Liver (tissue), 3 donors: ENCODE data around the gene CCDC50.

ENCODE experiments used
- ATF3 ChIP-seq: IDR thresholded peaks from 2 replicates; pipeline ENCODE4 v1.6.1; 2016; ENCODE audit warnings: antibody characterized with exemption
- CTCF ChIP-seq: fragments of 150-350 bp; IDR thresholded peaks from 2 replicates; pipeline ENCODE4 v1.5.1; 2017; ENCODE audit warnings: improper control_type of control experiment, low read depth, low read length; ENCODE audit not compliant: missing input control
- EGR1 ChIP-seq, 2 donors: IDR thresholded peaks; 2 replicates each; pipeline ENCODE4 v1.6.1; 2016 to 2018; ENCODE audit warnings: antibody characterized with exemption in 2 of 2, low read depth in 2 of 2
- FOXA1 ChIP-seq: IDR thresholded peaks from 2 replicates; pipeline ENCODE4 v1.6.1; 2016; ENCODE audit warnings: antibody characterized with exemption
- JUND ChIP-seq, 2 donors: IDR thresholded peaks; 2 replicates each; pipeline ENCODE4 v1.6.1; 2016; ENCODE audit warnings: antibody characterized with exemption in 2 of 2
- MAX ChIP-seq: IDR thresholded peaks from 2 replicates; pipeline ENCODE4 v1.6.1; 2016; ENCODE audit warnings: antibody characterized with exemption
- NR2F2 ChIP-seq: IDR thresholded peaks from 2 replicates; pipeline ENCODE4 v1.6.1; 2016; ENCODE audit warnings: antibody characterized with exemption
- RAD21 ChIP-seq, 2 donors: IDR thresholded peaks; 2 replicates each; pipeline ENCODE4 v1.6.1; 2016; ENCODE audit warnings: antibody characterized with exemption in 2 of 2, mild to moderate bottlenecking in 2 of 2
- REST ChIP-seq: IDR thresholded peaks from 2 replicates; pipeline ENCODE4 v1.6.1; 2016; ENCODE audit warnings: antibody characterized with exemption, mild to moderate bottlenecking
- TAF1 ChIP-seq: conservative IDR thresholded peaks from 2 replicates; pipeline ENCODE4 v1.6.1; 2016; ENCODE audit warnings: antibody characterized with exemption, mild to moderate bottlenecking
- ZBTB33 ChIP-seq: IDR thresholded peaks from 2 replicates; pipeline ENCODE4 v1.6.1; 2016; ENCODE audit warnings: antibody characterized with exemption
- donor health status: healthy.
- donor health status: healthy.

GRCh38 chr3:191383124-191383523 is 53.9 kb downstream of the CCDC50 start:
- TF ChIP-seq CTCF (no peak), EGR1 (IDR thresholded peaks at IDR 0.05; ENCODE audit: low read depth in 2 of 2) (no peak), MAX (no peak), FOXA1 (no peak), TAF1 (no peak), JUND (IDR thresholded peaks at IDR 0.05) (no peak), ATF3 (no peak), RAD21 (IDR thresholded peaks at IDR 0.05) (no peak), NR2F2 (no peak), ZBTB33 (no peak), REST (no peak)
